Mammary epithelial cell (primary cell): ENCODE measurements around the gene SPTBN1.

Source experiments
- EZH2 ChIP-seq: IDR thresholded peaks from 2 replicates; pipeline ENCODE4 v1.6.1; 2012; ENCODE audit warnings: low read length, inconsistent platforms, borderline replicate concordance
- TF ChIP-seq, protein P1 (sequence below), 2 donors: IDR thresholded peaks in 1 of 2; conservative IDR thresholded peaks in 1 of 2; 2 replicates each; pipeline ENCODE4 v1.5.1; 2011 to 2012; ENCODE audit warnings: inconsistent platforms in 2 of 2, low read length in 2 of 2, mild to moderate bottlenecking in 2 of 2, control low read depth in 1 of 2, low read depth in 1 of 2; ENCODE audit not compliant: insufficient read depth in 1 of 2; ENCODE audit errors: extremely low read depth in 1 of 2

DNA sequence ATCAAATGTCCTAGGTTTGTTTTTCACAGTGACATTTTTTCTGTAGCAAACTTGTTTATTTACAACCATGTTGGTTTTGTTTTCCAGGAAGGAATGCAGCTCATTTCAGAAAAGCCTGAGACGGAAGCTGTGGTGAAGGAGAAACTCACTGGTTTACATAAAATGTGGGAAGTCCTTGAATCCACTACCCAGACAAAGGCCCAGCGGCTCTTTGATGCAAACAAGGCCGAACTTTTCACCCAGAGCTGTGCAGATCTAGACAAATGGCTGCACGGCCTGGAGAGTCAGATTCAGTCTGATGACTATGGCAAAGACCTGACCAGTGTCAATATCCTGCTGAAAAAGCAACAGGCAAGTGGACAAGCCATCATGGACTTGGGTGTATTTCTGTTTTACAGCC lies 188.1 kb downstream of the SPTBN1 start:
- TF ChIP-seq, protein P1, sequence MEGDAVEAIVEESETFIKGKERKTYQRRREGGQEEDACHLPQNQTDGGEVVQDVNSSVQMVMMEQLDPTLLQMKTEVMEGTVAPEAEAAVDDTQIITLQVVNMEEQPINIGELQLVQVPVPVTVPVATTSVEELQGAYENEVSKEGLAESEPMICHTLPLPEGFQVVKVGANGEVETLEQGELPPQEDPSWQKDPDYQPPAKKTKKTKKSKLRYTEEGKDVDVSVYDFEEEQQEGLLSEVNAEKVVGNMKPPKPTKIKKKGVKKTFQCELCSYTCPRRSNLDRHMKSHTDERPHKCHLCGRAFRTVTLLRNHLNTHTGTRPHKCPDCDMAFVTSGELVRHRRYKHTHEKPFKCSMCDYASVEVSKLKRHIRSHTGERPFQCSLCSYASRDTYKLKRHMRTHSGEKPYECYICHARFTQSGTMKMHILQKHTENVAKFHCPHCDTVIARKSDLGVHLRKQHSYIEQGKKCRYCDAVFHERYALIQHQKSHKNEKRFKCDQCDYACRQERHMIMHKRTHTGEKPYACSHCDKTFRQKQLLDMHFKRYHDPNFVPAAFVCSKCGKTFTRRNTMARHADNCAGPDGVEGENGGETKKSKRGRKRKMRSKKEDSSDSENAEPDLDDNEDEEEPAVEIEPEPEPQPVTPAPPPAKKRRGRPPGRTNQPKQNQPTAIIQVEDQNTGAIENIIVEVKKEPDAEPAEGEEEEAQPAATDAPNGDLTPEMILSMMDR (conservative IDR thresholded peaks at IDR 0.05 in 1 of 2, IDR thresholded peaks at IDR 0.05 in 1 of 2; ENCODE audit: extremely low read depth in 1 of 2, insufficient read depth in 1 of 2, low read depth in 1 of 2, low read length in 2 of 2), result no peak
- TF ChIP-seq EZH2, result no peak
